Subcutaneous abdominal adipose tissue (tissue), 5 donors: ENCODE results near the gene ITGA11.

Source experiments
- H3K27ac ChIP-seq: one replicate; pipeline ENCODE4 v1.7.0; 2013; ENCODE audit warnings: low read depth, mild to moderate bottlenecking, inconsistent platforms, low read length, moderate library complexity
- H3K27me3 ChIP-seq, 5 donors: one replicate each; pipeline ENCODE4 v1.7.0; 2013; ENCODE audit warnings: low read length in 5 of 5, inconsistent platforms in 1 of 5; ENCODE audit not compliant: control insufficient read depth in 5 of 5, insufficient read depth in 4 of 5
- H3K36me3 ChIP-seq, 5 donors: one replicate each; pipeline ENCODE4 v1.7.0; 2013; ENCODE audit warnings: low read length in 5 of 5; ENCODE audit not compliant: control insufficient read depth in 5 of 5, insufficient read depth in 5 of 5
- H3K4me1 ChIP-seq, 5 donors: one replicate each; pipeline ENCODE4 v1.7.0; 2013; ENCODE audit warnings: low read length in 5 of 5, mild to moderate bottlenecking in 3 of 5, moderate library complexity in 1 of 5; ENCODE audit not compliant: control insufficient read depth in 5 of 5, insufficient read depth in 5 of 5
- H3K4me3 ChIP-seq, 5 donors: one replicate each; pipeline ENCODE4 v1.7.0; 2013; ENCODE audit warnings: low read length in 5 of 5, low read depth in 1 of 5
- H3K9ac ChIP-seq, 5 donors: one replicate each; pipeline ENCODE4 v1.7.0; 2013; ENCODE audit warnings: low read length in 5 of 5, mild to moderate bottlenecking in 4 of 5, moderate library complexity in 3 of 5
- H3K9me3 ChIP-seq, 5 donors: one replicate each; pipeline ENCODE4 v1.7.0; 2013; ENCODE audit warnings: low read length in 5 of 5; ENCODE audit not compliant: control insufficient read depth in 5 of 5
- donor health status: healthy.
- donor health status: healthy.
- donor health status: healthy.
- donor health status: healthy.
- donor health status: healthy.

ITGA11 gene

DNA sequence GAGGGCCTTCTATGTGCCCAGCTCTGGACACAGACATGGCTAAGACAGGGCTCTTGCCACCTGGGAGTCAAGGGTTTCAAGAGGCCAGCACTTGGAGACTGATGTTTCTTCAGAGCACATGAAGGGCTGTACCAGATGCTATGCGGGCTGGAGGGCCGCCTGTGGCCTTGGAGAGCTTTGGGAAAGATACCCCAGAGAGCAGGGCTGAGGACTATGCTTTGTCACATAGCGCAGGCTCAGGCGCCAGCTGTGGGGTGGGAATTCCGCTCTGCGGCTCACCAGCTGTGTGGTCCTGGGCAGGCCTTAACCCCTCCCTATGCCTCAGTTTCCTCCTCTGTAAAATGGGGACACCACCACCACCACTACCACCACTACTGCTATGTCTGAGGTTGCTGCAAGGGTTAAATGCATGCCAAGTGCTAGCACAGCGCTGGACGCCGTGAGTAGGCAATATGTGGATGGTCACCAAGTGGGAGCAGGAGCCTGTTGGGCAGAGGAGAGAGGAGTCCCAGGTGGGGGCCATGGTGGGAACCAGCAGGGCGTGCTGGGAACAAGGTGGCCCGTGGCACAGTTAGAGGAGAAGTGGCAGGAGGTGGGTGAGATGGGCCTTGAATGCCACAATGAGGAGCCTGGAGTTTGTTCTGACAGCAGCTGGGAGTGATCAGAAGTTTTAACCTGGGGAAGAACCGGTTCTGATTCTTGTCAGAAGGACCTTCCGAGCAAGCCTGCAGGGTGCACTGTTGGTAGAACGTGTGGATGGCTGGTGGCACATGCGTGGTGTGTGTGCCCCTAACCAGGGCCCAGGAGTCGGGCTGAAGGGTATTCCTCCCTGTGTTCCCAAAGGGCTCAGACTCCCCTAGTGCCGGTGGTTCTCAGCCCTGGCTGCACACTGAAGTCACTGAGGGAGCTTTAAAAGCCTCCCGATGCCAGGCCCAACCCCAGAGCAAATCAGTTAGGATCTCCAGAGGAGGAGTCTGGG lies 112.7 kb downstream of the ITGA11 start:
- Histone ChIP-seq H3K9ac (no peak overlapping the region), H3K9me3 (no peaks in the 10 kb centered on the region), H3K4me1 (peaks cover 0 to 24% (median 13%) of the 10 kb centered on the region in 5 donors), H3K27ac (no peak overlapping the region), H3K27me3 (no peaks in the 10 kb centered on the region), H3K4me3 (no peak overlapping the region), H3K36me3 (peaks cover 0 to 29% (median 3%) of the 10 kb centered on the region in 5 donors)

- peaks cover 0 to 29% (median 3%) of the 10 kb centered on the region in 5 donors for H3K36me3 ChIP-seq
- H3K9me3 ChIP-seq, result no peaks in the 10 kb centered on the region
- H3K27ac ChIP-seq, result no peak overlapping the region
- H3K27me3 ChIP-seq, result no peaks in the 10 kb centered on the region
- H3K4me3 ChIP-seq, result no peak overlapping the region
- no peak overlapping the region for H3K9ac ChIP-seq
- H3K4me1 ChIP-seq, result peaks cover 0 to 26% (median 17%) of the 10 kb centered on the region in 5 donors
These were observed 113.7 kb downstream of the ITGA11 start for GRCh38 chr15:68318008-68318835.

DNA sequence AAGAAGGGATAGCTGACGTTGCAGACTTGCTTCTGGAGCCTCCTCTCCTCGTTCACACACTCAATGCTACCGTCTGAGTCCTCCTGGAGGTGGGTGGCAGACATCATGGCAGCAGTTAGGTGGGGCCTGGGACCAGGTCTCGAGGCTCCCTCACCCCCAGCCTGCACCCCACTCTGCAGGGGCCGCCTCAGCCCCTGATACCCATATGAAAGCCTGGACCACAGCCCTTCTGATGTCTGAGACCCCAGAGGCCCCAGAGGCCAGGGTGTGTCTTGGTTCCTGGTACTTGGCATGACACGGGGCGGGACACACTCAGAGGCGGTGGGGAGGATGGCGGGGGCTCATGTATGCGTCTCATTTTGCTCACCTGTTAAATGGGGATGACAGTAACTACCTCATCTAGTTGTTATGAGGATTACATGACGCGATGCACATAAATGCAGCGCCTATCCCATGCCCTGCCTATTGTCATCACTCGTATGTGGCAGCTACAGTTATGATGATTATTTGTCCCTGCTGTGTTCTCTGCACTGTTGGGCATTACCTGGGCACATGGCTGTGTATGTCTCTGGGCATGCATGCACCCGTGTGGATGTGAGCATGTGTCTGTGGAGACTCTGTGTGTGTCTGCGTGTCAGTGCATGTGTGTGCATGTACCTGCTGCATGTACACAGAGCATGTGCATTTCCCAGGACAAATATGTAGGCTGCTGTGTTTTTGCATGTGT lies 114.5 kb downstream of the ITGA11 start:
- Histone ChIP-seq H3K27me3 (no peaks in the 10 kb centered on the region), H3K4me1 (peaks cover 0 to 26% (median 17%) of the 10 kb centered on the region in 5 donors), H3K36me3 (peaks cover 0 to 32% (median 3%) of the 10 kb centered on the region in 5 donors), H3K9me3 (no peaks in the 10 kb centered on the region), H3K4me3 (no peak overlapping the region), H3K27ac (no peak overlapping the region), H3K9ac (no peak overlapping the region)

DNA sequence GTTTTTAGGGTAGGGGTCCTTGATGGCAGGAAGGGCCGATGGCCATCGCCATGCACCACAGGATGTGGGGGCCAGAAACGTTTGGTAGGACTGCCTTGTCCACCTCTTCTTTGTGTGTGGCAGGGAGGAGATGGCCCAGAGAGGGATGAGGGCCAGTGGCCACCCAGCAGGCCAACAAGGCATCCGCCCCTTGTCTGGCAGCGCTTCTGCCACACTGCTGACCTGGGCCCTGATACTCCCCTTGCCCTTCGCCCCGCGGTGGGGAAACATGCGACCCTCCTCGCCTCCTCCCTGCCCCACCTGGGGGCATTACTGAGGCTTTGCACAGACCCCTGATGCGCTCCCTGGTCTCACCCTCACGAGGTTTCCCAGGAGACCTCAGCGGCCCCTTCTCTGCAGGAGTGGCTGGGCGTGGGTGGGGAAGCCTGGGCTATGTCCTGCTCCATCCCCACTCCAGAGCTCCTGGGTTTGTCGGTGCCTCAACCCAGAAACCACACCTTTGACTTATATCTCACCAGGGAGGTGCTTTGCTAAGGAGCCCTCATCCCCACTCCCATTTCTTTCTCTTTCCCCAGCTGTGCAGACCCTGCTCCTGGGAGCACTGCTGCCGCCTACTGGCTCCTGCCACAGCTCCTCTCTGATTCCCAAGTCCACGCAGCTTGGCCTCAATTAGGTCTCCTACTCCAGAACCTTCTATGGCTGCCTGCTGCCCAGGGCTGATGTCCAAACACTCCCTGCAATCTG lies 115.7 kb downstream of the ITGA11 start:
- Histone ChIP-seq H3K36me3 (peaks cover 0 to 34% (median 3%) of the 10 kb centered on the region in 5 donors), H3K9me3 (no peaks in the 10 kb centered on the region), H3K4me3 (no peak overlapping the region), H3K9ac (no peak overlapping the region), H3K27ac (no peak overlapping the region), H3K4me1 (peaks cover 0 to 26% (median 17%) of the 10 kb centered on the region in 5 donors), H3K27me3 (no peaks in the 10 kb centered on the region)

- Histone ChIP-seq H3K4me1 (peaks cover 0 to 30% (median 17%) of the 10 kb centered on the region in 5 donors), H3K9me3 (no peaks in the 10 kb centered on the region), H3K4me3 (no peak overlapping the region), H3K27me3 (no peaks in the 10 kb centered on the region), H3K9ac (no peak overlapping the region), H3K36me3 (peaks cover 0 to 39% (median 6%) of the 10 kb centered on the region in 5 donors), H3K27ac (no peak overlapping the region)
These were observed 116.4 kb downstream of the ITGA11 start for GRCh38 chr15:68315495-68316031.

GRCh38 chr15:68315035-68315434 lies 116.9 kb downstream of the ITGA11 start:
- peaks cover 0 to 32% (median 22%) of the 10 kb centered on the region in 5 donors for H3K4me1 ChIP-seq
- no peaks in the 10 kb centered on the region for H3K9me3 ChIP-seq
- H3K4me3 ChIP-seq, result no peak overlapping the region
- H3K9ac ChIP-seq, result no peak overlapping the region
- no peaks in the 10 kb centered on the region for H3K27me3 ChIP-seq
- H3K27ac ChIP-seq, result no peak overlapping the region
- peaks cover 0 to 36% (median 5%) of the 10 kb centered on the region in 5 donors for H3K36me3 ChIP-seq

DNA sequence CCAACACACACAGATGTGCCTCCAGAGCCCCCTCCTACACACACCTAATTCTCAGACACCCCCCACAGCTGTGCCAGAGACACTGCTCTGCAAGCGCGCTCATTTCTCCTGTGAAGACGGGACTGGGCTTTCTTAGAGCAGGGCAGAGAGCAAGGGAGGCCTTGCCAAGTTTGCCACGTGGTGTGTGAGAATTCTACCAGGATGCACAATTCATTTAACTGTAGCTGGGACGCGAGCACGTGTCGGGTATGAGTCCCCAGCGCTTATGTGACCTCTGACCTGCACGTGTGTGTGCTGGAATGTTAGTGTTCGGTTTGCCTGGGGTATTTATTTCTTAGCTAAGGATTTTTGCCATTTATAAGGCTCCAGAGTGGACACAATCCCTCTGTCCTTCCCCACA lies 117.4 kb downstream of the ITGA11 start:
- Histone ChIP-seq H3K27ac (no peak overlapping the region), H3K4me1 (peaks cover 0 to 32% (median 25%) of the 10 kb centered on the region in 5 donors), H3K4me3 (no peak overlapping the region)

GRCh38 chr15:68313501-68314410 lies 118.2 kb downstream of the ITGA11 start:
- H3K27me3 ChIP-seq, result no peaks in the 10 kb centered on the region
- no peak overlapping the region for H3K4me3 ChIP-seq
- peaks cover 0 to 25% (median 4%) of the 10 kb centered on the region in 5 donors for H3K36me3 ChIP-seq
- H3K9me3 ChIP-seq, result no peaks in the 10 kb centered on the region
- H3K27ac ChIP-seq, result no peak overlapping the region
- H3K4me1 ChIP-seq, result peaks cover 0 to 32% (median 25%) of the 10 kb centered on the region in 5 donors
- no peak overlapping the region for H3K9ac ChIP-seq

More for the DNA sequence above, 117.4 kb downstream of the ITGA11 start:
- Histone ChIP-seq H3K9ac (no peak overlapping the region), H3K27me3 (no peaks in the 10 kb centered on the region), H3K9me3 (no peaks in the 10 kb centered on the region), H3K36me3 (peaks cover 0 to 33% (median 4%) of the 10 kb centered on the region in 5 donors)
